BLaER1 treated with 17β-estradiol and CSF1 and Interleukin-3, amounts not matched to agents 10 nM and 100 nM (cell line): ENCODE results near the gene FAM234A.
"Not testable (repeated sequence)": the region's sequence is repeated elsewhere in the genome, so short reads cannot be mapped to it uniquely, and the experiment has no call there.

Experiments used
- H3K27ac ChIP-seq, 11 experiments: shearing (Covaris generic); formaldehyde crosslinking; 2 replicates each; pipeline ENCODE4 v1.8.1; 2022
- H3K27me3 ChIP-seq, 11 experiments: shearing (Covaris generic); formaldehyde crosslinking; 2 replicates each; pipeline ENCODE4 v1.8.1; 2022
- H3K36me3 ChIP-seq, 11 experiments: shearing (Covaris generic); formaldehyde crosslinking; 2 replicates each; pipeline ENCODE4 v1.8.1; 2022
- H3K4me1 ChIP-seq, 10 experiments: shearing (Covaris generic); formaldehyde crosslinking; 2 replicates each; pipeline ENCODE4 v1.8.1; 2022
- H3K4me2 ChIP-seq, 11 experiments: shearing (Covaris generic); formaldehyde crosslinking; 2 replicates each; pipeline ENCODE4 v1.8.1; 2022
- H3K4me3 ChIP-seq, 10 experiments: shearing (Covaris generic); formaldehyde crosslinking; 2 replicates each; pipeline ENCODE4 v1.8.1; 2022
- H3K9ac ChIP-seq, 11 experiments: shearing (Covaris generic); formaldehyde crosslinking; 2 replicates each; pipeline ENCODE4 v1.8.1; 2022
- H3K9me3 ChIP-seq, 11 experiments: shearing (Covaris generic); formaldehyde crosslinking; replicated peaks in 1 of 11; 2 replicates each; pipeline ENCODE4 v1.8.1; 2022
- H4K20me1 ChIP-seq, 11 experiments: shearing (Covaris generic); formaldehyde crosslinking; 2 replicates each; pipeline ENCODE4 v1.8.1; 2022
- Cebpa-rat ChIP-seq, 11 experiments: shearing (Covaris generic); IDR thresholded peaks; 2 replicates each; pipeline ENCODE4 v1.8.1; 2022

Gene FAM234A

GRCh38 chr16:243348-243747, 8.7 kb downstream of the FAM234A start:
- no peak overlapping the region for H3K9ac ChIP-seq
- no peaks in the 10 kb centered on the region for H3K27me3 ChIP-seq
- H3K4me3 ChIP-seq, result no peak overlapping the region
- H3K36me3 ChIP-seq, result peaks cover 5 to 25% (median 9%) of the 10 kb centered on the region in 11 experiments; a peak in 17 of 22 replicates
- H3K9me3 ChIP-seq, result peaks cover 0 to 9% (median 7%) of the 10 kb centered on the region in 11 experiments; a peak in 10 of 22 replicates
- H3K4me2 ChIP-seq, result peak overlapping the region in 10 of 11 experiments; percentile 26 to 84 (median 62); a peak in 19 of 22 replicates
- no peak for TF ChIP-seq Cebpa-rat (IDR thresholded peaks at IDR 0.05)
- peaks cover 0 to 9% (median 3%) of the 10 kb centered on the region in 11 experiments; a peak in 7 of 22 replicates for H4K20me1 ChIP-seq
- peaks cover 56 to 78% (median 66%) of the 10 kb centered on the region in 10 experiments for H3K4me1 ChIP-seq
- peak overlapping the region in 7 of 11 experiments; percentile 38 to 69 (median 58); a peak in 3 of 22 replicates for H3K27ac ChIP-seq

- peaks cover 44 to 80% (median 58%) of the 10 kb centered on the region in 10 experiments for H3K4me1 ChIP-seq
- H3K9ac ChIP-seq, result peak overlapping the region in 1 of 11 experiments; percentile 27; a peak in 2 of 22 replicates
- no peak overlapping the region for H3K4me3 ChIP-seq
- no peak for TF ChIP-seq Cebpa-rat (IDR thresholded peaks at IDR 0.05)
- H3K27ac ChIP-seq, result peak overlapping the region in 7 of 11 experiments; percentile 2 to 38 (median 16); a peak in 6 of 22 replicates
- H3K4me2 ChIP-seq, result peak overlapping the region; percentile 3 to 67 (median 37); a peak in 16 of 22 replicates
- H3K27me3 ChIP-seq, result no peaks in the 10 kb centered on the region
- peaks cover 0 to 9% (median 7%) of the 10 kb centered on the region in 11 experiments; a peak in 10 of 22 replicates for H3K9me3 ChIP-seq
- peaks cover 7 to 40% (median 19%) of the 10 kb centered on the region in 11 experiments for H3K36me3 ChIP-seq
- peaks cover 0 to 7% (median 0%) of the 10 kb centered on the region in 11 experiments; a peak in 6 of 22 replicates for H4K20me1 ChIP-seq
Measured at GRCh38 chr16:245105-245504, 10.5 kb downstream of the FAM234A start.

DNA sequence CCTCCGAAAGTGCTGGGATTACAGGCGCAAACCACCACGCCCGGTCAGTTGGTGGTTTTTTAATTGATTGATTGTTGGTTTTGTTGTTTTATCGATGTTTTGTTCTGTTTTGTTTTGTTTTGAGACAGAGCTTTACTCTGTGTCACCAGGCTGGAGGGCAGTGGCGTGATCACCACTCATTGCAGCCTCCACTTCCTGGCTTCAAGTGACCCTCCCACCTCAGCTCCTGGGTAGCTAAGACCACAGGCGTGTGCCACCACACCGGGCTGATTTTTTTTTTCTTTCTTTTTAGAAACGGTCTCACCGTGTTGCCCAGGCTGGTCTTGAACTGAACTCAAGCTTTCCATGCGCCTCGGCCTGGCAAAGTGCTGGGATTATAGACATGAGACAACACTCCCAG, 12.4 kb downstream of the FAM234A start:
- Histone ChIP-seq H3K9ac (no peak overlapping the region), H3K4me3 (no peak overlapping the region), H3K4me1 (peaks cover 34 to 80% (median 57%) of the 10 kb centered on the region in 10 experiments), H4K20me1 (peaks cover 0 to 6% (median 0%) of the 10 kb centered on the region in 11 experiments; a peak in 6 of 22 replicates), H3K27ac (peak overlapping the region in 1 of 11 experiments; percentile 6; a peak in 1 of 22 replicates), H3K36me3 (peaks cover 8 to 41% (median 22%) of the 10 kb centered on the region in 11 experiments; a peak in 20 of 22 replicates), H3K9me3 (no peaks in the 10 kb centered on the region), H3K4me2 (no peak overlapping the region; a peak in 1 of 22 replicates), H3K27me3 (no peaks in the 10 kb centered on the region)
- no peak for TF ChIP-seq Cebpa-rat (IDR thresholded peaks at IDR 0.05)

- no peaks in the 10 kb centered on the region for H3K9me3 ChIP-seq
- peaks cover 8 to 48% (median 26%) of the 10 kb centered on the region in 11 experiments; a peak in 21 of 22 replicates for H3K36me3 ChIP-seq
- TF ChIP-seq Cebpa-rat (IDR thresholded peaks at IDR 0.05), result no peak; a peak in 1 of 22 replicates
- H3K27me3 ChIP-seq, result no peaks in the 10 kb centered on the region
- peak overlapping the region in 6 of 11 experiments; percentile 13 to 62 (median 37); a peak in 8 of 22 replicates for H3K4me2 ChIP-seq
- H3K27ac ChIP-seq, result peak overlapping the region in 3 of 11 experiments; percentile 5 to 35 (median 6); a peak in 2 of 22 replicates
- peak overlapping the region in 1 of 11 experiments; percentile 33; a peak in 2 of 22 replicates for H3K9ac ChIP-seq
- H3K4me3 ChIP-seq, result no peak overlapping the region
- peaks cover 0 to 3% (median 0%) of the 10 kb centered on the region in 11 experiments; a peak in 1 of 22 replicates for H4K20me1 ChIP-seq
- H3K4me1 ChIP-seq, result peaks cover 39 to 80% (median 61%) of the 10 kb centered on the region in 10 experiments
Measured at GRCh38 chr16:249431-249830, 14.8 kb downstream of the FAM234A start.

DNA sequence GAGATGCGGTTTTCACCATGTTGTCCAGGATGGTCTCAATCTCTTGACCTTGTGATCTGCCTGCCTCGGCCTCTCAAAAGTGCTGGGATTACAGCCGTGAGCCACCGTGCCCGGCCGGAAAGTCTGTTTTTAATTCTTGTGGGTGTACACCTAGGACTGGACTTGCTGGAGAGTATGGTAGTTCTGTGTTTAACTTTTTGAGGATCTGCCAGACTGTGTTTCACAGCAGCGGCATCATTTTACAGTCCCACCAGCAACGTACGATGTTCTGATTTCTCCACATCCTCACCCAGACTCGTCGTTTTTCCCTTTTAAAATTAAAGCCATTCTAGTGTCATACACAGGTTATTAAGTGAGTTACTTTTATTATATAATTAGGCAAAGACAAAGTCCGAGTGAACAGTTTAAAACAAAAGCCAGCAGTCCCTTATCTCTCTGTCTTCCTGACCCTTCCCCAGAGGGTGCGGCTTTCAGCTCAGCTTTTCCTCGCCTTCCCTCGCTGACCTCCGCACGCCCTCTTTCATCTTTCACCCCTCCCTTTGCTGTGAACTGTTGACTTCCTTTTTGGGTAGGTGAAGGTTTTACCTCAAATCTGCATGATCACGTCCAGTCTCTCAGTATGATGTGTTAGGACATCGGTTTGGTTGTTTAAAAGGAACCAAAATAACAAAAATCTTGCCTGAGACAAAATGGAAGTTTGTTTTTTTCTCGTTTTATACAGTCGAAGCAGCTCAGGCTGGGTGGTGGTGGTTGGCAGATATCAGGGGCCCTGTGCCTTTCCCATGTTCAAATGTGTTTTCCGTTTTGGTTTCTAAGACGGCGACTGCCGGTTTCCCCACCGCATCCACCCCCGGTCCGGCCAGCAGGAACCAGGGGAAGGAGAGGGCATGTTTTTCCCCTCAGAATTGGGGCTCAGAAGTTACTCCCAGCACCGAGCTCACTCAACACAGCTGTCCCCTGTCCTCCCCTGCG, 18.0 kb downstream of the FAM234A start:
- Histone ChIP-seq H3K4me1 (peaks cover 32 to 78% (median 70%) of the 10 kb centered on the region in 10 experiments), H3K9ac (peak overlapping the region; percentile 63 to 82 (median 73)), H3K4me2 (peak overlapping the region; percentile 68 to 95 (median 85)), H4K20me1 (no peaks in the 10 kb centered on the region; a peak in 1 of 22 replicates), H3K4me3 (peak overlapping the region; percentile 33 to 54 (median 47); a peak in 18 of 20 replicates), H3K9me3 (peaks cover 0 to 8% (median 0%) of the 10 kb centered on the region in 11 experiments; a peak in 3 of 22 replicates), H3K36me3 (peaks cover 34 to 75% (median 55%) of the 10 kb centered on the region in 11 experiments), H3K27ac (peak overlapping the region; percentile 49 to 87 (median 78)), H3K27me3 (no peaks in the 10 kb centered on the region)
- no peak for TF ChIP-seq Cebpa-rat (IDR thresholded peaks at IDR 0.05)

DNA sequence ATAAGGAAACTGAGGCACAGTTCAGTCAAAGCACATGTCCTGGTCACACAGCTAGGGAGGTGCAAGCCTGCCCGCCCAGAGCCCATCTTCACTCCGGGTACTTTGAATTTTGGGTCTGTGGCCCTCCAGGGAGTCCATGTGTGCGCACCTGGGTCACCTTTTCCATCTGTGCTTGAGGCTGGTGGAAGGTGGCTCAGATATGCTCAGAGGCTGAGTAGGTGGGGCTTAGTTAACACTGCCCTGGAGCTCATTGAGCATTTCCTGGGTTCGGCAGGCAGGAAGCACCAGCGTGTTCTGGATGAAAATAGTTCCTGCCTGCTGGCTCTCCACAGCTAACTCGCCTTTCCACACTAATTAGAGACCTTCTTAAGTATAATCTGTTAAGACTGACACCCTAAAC, 19.2 kb downstream of the FAM234A start:
- Histone ChIP-seq H3K4me2 (peak overlapping the region; percentile 68 to 95 (median 85)), H3K36me3 (peaks cover 34 to 71% (median 58%) of the 10 kb centered on the region in 11 experiments), H3K4me1 (peaks cover 35 to 78% (median 72%) of the 10 kb centered on the region in 10 experiments), H3K9me3 (peaks cover 0 to 8% (median 0%) of the 10 kb centered on the region in 11 experiments; a peak in 3 of 22 replicates), H4K20me1 (no peaks in the 10 kb centered on the region), H3K4me3 (peak overlapping the region in 7 of 10 experiments; percentile 22 to 58 (median 48); a peak in 12 of 20 replicates), H3K9ac (peak overlapping the region; percentile 8 to 82 (median 70); a peak in 20 of 22 replicates), H3K27ac (peak overlapping the region in 10 of 11 experiments; percentile 42 to 87 (median 80); a peak in 20 of 22 replicates), H3K27me3 (no peaks in the 10 kb centered on the region)
- no peak for TF ChIP-seq Cebpa-rat (IDR thresholded peaks at IDR 0.05)

GRCh38 chr16:254461-254860, 19.8 kb downstream of the FAM234A start:
- peak overlapping the region in 10 of 11 experiments; percentile 68 to 95 (median 84); a peak in 21 of 22 replicates for H3K4me2 ChIP-seq
- no peak for TF ChIP-seq Cebpa-rat (IDR thresholded peaks at IDR 0.05)
- H3K27me3 ChIP-seq, result no peaks in the 10 kb centered on the region
- peak overlapping the region; percentile 8 to 82 (median 70); a peak in 17 of 22 replicates for H3K9ac ChIP-seq
- H3K36me3 ChIP-seq, result peaks cover 34 to 71% (median 58%) of the 10 kb centered on the region in 11 experiments
- H3K4me3 ChIP-seq, result peak overlapping the region in 6 of 10 experiments; percentile 44 to 58 (median 48); a peak in 10 of 20 replicates
- peaks cover 37 to 78% (median 72%) of the 10 kb centered on the region in 10 experiments for H3K4me1 ChIP-seq
- H3K9me3 ChIP-seq, result peaks cover 0 to 8% (median 0%) of the 10 kb centered on the region in 11 experiments; a peak in 3 of 22 replicates
- H3K27ac ChIP-seq, result peak overlapping the region in 9 of 11 experiments; percentile 76 to 87 (median 81); a peak in 18 of 22 replicates
- H4K20me1 ChIP-seq, result peaks cover 0 to 2% (median 0%) of the 10 kb centered on the region in 11 experiments; a peak in 2 of 22 replicates

DNA sequence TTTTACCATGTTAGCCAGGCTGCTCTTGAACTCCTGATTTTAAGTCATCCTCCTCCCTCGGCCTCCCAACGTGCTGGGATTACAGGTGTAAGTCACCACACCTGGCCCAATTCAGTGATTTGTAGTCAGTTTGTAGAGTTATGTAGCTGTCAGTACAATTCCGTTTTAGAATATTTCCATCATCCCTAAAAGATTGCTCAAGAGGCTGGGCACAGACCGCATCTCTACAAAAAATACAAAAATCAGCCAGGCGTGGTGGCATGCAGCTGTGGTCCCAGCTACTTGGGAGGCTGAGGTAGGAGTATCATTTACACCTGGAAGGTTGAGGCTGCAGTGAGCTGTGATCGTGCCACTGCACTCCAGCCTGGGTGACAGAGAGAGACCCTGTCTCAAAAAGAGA, 20.6 kb downstream of the FAM234A start:
- Histone ChIP-seq H3K27ac (peak overlapping the region in 9 of 11 experiments; percentile 76 to 87 (median 81); a peak in 16 of 22 replicates), H3K4me1 (peaks cover 37 to 76% (median 68%) of the 10 kb centered on the region in 10 experiments), H4K20me1 (peaks cover 0 to 9% (median 0%) of the 10 kb centered on the region in 11 experiments; a peak in 6 of 22 replicates), H3K36me3 (peaks cover 38 to 72% (median 59%) of the 10 kb centered on the region in 11 experiments), H3K4me2 (peak overlapping the region in 10 of 11 experiments; percentile 68 to 95 (median 84); a peak in 20 of 22 replicates), H3K27me3 (no peaks in the 10 kb centered on the region), H3K9me3 (peaks cover 0 to 8% (median 0%) of the 10 kb centered on the region in 11 experiments; a peak in 3 of 22 replicates), H3K4me3 (peak overlapping the region in 6 of 10 experiments; percentile 44 to 58 (median 48); a peak in 11 of 20 replicates), H3K9ac (peak overlapping the region in 10 of 11 experiments; percentile 10 to 82 (median 72); a peak in 15 of 22 replicates)
- peak in 6 of 11 experiments; percentile 34 to 68 (median 50); a peak in 7 of 22 replicates for TF ChIP-seq Cebpa-rat (IDR thresholded peaks at IDR 0.05)

- H3K4me2 ChIP-seq, H3K9ac ChIP-seq, H3K9me3 ChIP-seq, H3K4me3 ChIP-seq, H3K27me3 ChIP-seq, H3K27ac ChIP-seq: not testable (repeated sequence)
- Histone ChIP-seq H4K20me1 (peaks cover 0 to 33% (median 0%) of the 10 kb centered on the region in 11 experiments; a peak in 7 of 22 replicates), H3K36me3 (peaks cover 52 to 88% (median 81%) of the 10 kb centered on the region in 11 experiments), H3K4me1 (peaks cover 17 to 48% (median 40%) of the 10 kb centered on the region in 10 experiments)
Measured at GRCh38 chr16:258091-258490, 23.5 kb downstream of the FAM234A start.
